ENCODE measurements around the gene CHST3.

GRCh38 chr10:72002354-72003295 lies 38.4 kb downstream of the CHST3 start:
- TF ChIP-seq POLR2A (IDR thresholded peaks at IDR 0.05; ENCODE audit: extremely low read depth, insufficient read length) (no peak), CTCF (IDR thresholded peaks at IDR 0.05; ENCODE audit: low read depth, low read length) (no peak), MAX (IDR thresholded peaks at IDR 0.05; ENCODE audit: low read depth, low read length) (no peak), MYC (IDR thresholded peaks at IDR 0.05; ENCODE audit: low read depth, low read length) (no peak)

Data from NB4 (cell line).